ENCODE data around the gene MRGPRD.

The MRGPRD gene

GRCh38 chr11:69005631-69006368 is 25.0 kb upstream of the MRGPRD start:
- DNase-seq (ENCODE audit: low read depth), result no peak
- no peak overlapping the region for H3K4me3 ChIP-seq (ENCODE audit: low read length)
- TF ChIP-seq CTCF (conservative IDR thresholded peaks at IDR 0.05; ENCODE audit: low read depth, low read length), result no peak

- no peak for DNase-seq (ENCODE audit: low read depth)
- H3K4me3 ChIP-seq (ENCODE audit: low read length), result no peak overlapping the region
- TF ChIP-seq CTCF (conservative IDR thresholded peaks at IDR 0.05; ENCODE audit: low read depth, low read length), result no peak
Measured at GRCh38 chr11:69005183-69005630, 24.4 kb upstream of the MRGPRD start.

- H3K4me3 ChIP-seq (ENCODE audit: low read length), result no peak overlapping the region
- no peak for DNase-seq (ENCODE audit: low read depth)
- TF ChIP-seq CTCF (conservative IDR thresholded peaks at IDR 0.05; ENCODE audit: low read depth, low read length), result no peak
Measured at GRCh38 chr11:69004411-69005182, 23.8 kb upstream of the MRGPRD start.

- no peak for DNase-seq (ENCODE audit: low read depth)
- no peak for TF ChIP-seq CTCF (conservative IDR thresholded peaks at IDR 0.05; ENCODE audit: low read depth, low read length)
- H3K4me3 ChIP-seq (ENCODE audit: low read length), result no peak overlapping the region
Measured at GRCh38 chr11:69003866-69004367, 23.1 kb upstream of the MRGPRD start.

GRCh38 chr11:69003301-69003865 is 22.6 kb upstream of the MRGPRD start:
- no peak overlapping the region for H3K4me3 ChIP-seq (ENCODE audit: low read length)
- no peak for TF ChIP-seq CTCF (conservative IDR thresholded peaks at IDR 0.05; ENCODE audit: low read depth, low read length)
- no peak for DNase-seq (ENCODE audit: low read depth)

GRCh38 chr11:69002570-69003231 is 21.9 kb upstream of the MRGPRD start:
- H3K4me3 ChIP-seq (ENCODE audit: low read length), result no peak overlapping the region
- no peak for TF ChIP-seq CTCF (conservative IDR thresholded peaks at IDR 0.05; ENCODE audit: low read depth, low read length)
- no peak for DNase-seq (ENCODE audit: low read depth)

Measured in retinal pigment epithelial cell (primary cell).